Fibroblast of lung (primary cell): ENCODE data around the gene ZNF219. TPM values are rescaled to one million over a fixed set of nuclear protein-coding genes. Genes with fewer than 3 reads are reported as not detected.

ENCODE experiments used
- DNase-seq, 2 donors: peaks; one replicate each; pipeline versions ENCODE4 v3.0.0 to v3.0.0-alpha.2; 2010; ENCODE audit warnings: low read depth in 2 of 2
- H2AFZ ChIP-seq: 2 replicates; pipeline ENCODE4 v1.5.1; 2012; ENCODE audit warnings: low read length, control low read depth, inconsistent platforms
- H3K27ac ChIP-seq: 2 replicates; pipeline ENCODE4 v1.5.1; 2011; ENCODE audit warnings: low read length, control low read depth; ENCODE audit not compliant: insufficient read depth
- H3K27me3 ChIP-seq: 2 replicates; pipeline ENCODE4 v1.5.1; 2011; ENCODE audit warnings: mild to moderate bottlenecking, low read length; ENCODE audit not compliant: control insufficient read depth, insufficient read depth
- H3K36me3 ChIP-seq: 2 replicates; pipeline ENCODE4 v1.5.1; 2011; ENCODE audit warnings: low read length; ENCODE audit not compliant: control insufficient read depth, insufficient read depth
- H3K4me1 ChIP-seq: 2 replicates; pipeline ENCODE4 v1.5.1; 2011; ENCODE audit warnings: low read length; ENCODE audit not compliant: control insufficient read depth, insufficient read depth; ENCODE audit errors: extremely low read depth
- H3K4me2 ChIP-seq: 2 replicates; pipeline ENCODE4 v1.5.1; 2011; ENCODE audit warnings: low read length, control low read depth; ENCODE audit not compliant: insufficient read depth; ENCODE audit errors: extremely low read depth
- H3K4me3 ChIP-seq, 4 experiments: fragments of 200-600 bp in 1 of 4; sonication (generic) in 1 of 4; replicated peaks in 1 of 4; 2 replicates each; pipeline ENCODE4 v1.5.1; 2011 to 2016; ENCODE audit warnings: low read length in 4 of 4, low read depth in 3 of 4, mild to moderate bottlenecking in 3 of 4, control low read depth in 2 of 4, inconsistent platforms in 1 of 4, mixed read lengths in 1 of 4; ENCODE audit not compliant: insufficient read depth in 1 of 4; ENCODE audit errors: control extremely low read depth in 1 of 4
- H3K79me2 ChIP-seq: 2 replicates; pipeline ENCODE4 v1.5.1; 2012; ENCODE audit warnings: mild to moderate bottlenecking, low read length, inconsistent platforms; ENCODE audit not compliant: control insufficient read depth, insufficient read depth
- H3K9ac ChIP-seq: 2 replicates; pipeline ENCODE4 v1.5.1; 2011; ENCODE audit warnings: mild to moderate bottlenecking, low read length, control low read depth; ENCODE audit not compliant: insufficient read depth
- H3K9me3 ChIP-seq: 2 replicates; pipeline ENCODE4 v1.5.1; 2012; ENCODE audit warnings: low read depth, low read length; ENCODE audit not compliant: control insufficient read depth, insufficient read depth
- H4K20me1 ChIP-seq: 2 replicates; pipeline ENCODE4 v1.5.1; 2011; ENCODE audit warnings: low read length; ENCODE audit not compliant: control insufficient read depth, insufficient read depth; ENCODE audit errors: extremely low read depth
- EZH2 ChIP-seq: IDR thresholded peaks from 2 replicates; pipeline ENCODE4 v1.5.1; 2012; ENCODE audit warnings: low read length, control low read depth, mild to moderate bottlenecking; ENCODE audit errors: missing control alignments
- polyA plus RNA-seq, 2 donors: library from polyadenylated mRNA; depleted of rRNA in 1 of 2; stranded (reverse) in 1 of 2; unstranded in 1 of 2; fragments of >200 nt; gene quantifications; 2 replicates each; pipeline ENCODE4 v1.2.1, GENCODE V29; 2011 to 2012; ENCODE audit warnings: missing spikeins in 1 of 2
- total RNA-seq: library from RNA; depleted of rRNA; stranded (reverse); fragments of >200 nt; gene quantifications from 2 replicates; pipeline ENCODE4 v1.2.1, GENCODE V29; 2014
- TF ChIP-seq, protein P1 (sequence below), 2 donors: IDR thresholded peaks in 1 of 2; conservative IDR thresholded peaks in 1 of 2; 1 replicate in 1 of 2; 2 replicates in 1 of 2; pipeline ENCODE4 v1.5.1; 2011 to 2012; ENCODE audit warnings: low read length in 2 of 2, control low read depth in 1 of 2, inconsistent platforms in 1 of 2, low read depth in 1 of 2, mild to moderate bottlenecking in 1 of 2

The ZNF219 gene
- total and polyA plus RNA-seq, 2 donors (not counting 1 experiment from before 2014, with no cell fraction given): 2.2 to 4.6 TPM

DNA sequence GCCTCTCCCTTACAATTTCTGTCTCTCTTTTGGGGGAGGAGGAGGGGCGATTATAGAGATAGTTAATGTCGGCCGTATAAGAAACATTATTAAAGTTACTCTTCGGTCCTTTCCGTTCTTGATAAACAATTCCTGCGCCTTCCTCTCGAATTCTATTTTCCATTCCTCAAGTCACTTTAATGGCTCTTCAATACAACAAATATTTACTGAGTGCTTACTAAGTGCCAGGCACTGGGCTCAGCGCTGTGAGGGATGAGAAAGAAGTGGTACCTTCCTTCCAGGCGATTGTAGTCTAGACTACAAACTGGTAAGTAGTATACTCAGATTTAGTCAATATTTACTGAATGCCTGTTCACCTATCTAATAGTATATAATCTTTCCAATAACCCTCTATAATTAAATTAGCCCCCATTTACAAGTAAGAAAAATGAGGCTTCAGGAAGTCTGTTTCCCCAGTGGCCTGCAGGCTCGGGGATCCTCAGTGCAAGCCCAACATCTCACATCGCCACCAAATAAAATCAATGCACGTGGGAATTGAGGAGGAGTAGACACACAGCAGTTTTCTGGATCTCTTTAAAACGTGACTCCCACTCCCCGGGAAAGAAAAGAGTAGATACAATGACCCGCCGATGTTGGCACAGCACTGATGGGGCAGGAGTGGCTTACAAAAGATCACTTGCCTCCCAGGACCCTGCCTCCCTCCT lies 589 bp upstream of the ZNF219 start:
- TF ChIP-seq, protein P1, sequence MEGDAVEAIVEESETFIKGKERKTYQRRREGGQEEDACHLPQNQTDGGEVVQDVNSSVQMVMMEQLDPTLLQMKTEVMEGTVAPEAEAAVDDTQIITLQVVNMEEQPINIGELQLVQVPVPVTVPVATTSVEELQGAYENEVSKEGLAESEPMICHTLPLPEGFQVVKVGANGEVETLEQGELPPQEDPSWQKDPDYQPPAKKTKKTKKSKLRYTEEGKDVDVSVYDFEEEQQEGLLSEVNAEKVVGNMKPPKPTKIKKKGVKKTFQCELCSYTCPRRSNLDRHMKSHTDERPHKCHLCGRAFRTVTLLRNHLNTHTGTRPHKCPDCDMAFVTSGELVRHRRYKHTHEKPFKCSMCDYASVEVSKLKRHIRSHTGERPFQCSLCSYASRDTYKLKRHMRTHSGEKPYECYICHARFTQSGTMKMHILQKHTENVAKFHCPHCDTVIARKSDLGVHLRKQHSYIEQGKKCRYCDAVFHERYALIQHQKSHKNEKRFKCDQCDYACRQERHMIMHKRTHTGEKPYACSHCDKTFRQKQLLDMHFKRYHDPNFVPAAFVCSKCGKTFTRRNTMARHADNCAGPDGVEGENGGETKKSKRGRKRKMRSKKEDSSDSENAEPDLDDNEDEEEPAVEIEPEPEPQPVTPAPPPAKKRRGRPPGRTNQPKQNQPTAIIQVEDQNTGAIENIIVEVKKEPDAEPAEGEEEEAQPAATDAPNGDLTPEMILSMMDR (conservative IDR thresholded peaks at IDR 0.05 in 1 of 2, IDR thresholded peaks at IDR 0.05 in 1 of 2; ENCODE audit: low read depth in 1 of 2, low read length in 2 of 2): no peak
- TF ChIP-seq EZH2: peak; percentile 63
- no peaks in the 10 kb centered on the region for H3K79me2 ChIP-seq

DNA sequence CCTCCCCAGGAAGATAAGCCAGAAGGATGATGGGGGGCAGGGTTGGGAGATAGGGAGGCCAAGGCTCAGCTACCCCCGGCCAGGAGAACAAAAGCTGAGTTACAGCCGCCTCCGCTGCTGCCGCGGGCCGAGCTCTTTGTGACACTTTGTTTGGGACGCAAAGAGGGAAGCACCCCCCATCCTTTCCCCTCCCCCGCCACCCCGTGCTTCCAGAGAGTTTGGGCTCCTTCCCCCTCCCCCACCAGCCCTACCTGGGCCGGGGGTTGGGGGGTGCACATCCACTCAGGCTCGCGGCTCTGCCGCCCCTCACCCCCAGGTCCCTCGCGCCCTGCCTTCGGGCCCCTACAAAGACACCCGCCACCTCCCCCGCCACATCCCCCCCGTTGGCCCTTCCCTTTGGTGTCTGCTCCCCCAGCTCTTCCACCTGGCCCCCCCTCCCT lies 799 bp downstream of the ZNF219 start:
- no peak for DNase-seq
- H3K9me3 ChIP-seq: no peaks in the 10 kb centered on the region
- TF ChIP-seq EZH2: no peak
- TF ChIP-seq, protein P1 (conservative IDR thresholded peaks at IDR 0.05 in 1 of 2, IDR thresholded peaks at IDR 0.05 in 1 of 2; ENCODE audit: low read depth in 1 of 2, low read length in 2 of 2): no peak
- no peak overlapping the region for H2AFZ ChIP-seq
- H3K27me3 ChIP-seq: no peaks in the 10 kb centered on the region
- H3K36me3 ChIP-seq: no peaks in the 10 kb centered on the region
- peaks cover 3% of the 10 kb centered on the region for H3K4me1 ChIP-seq
- H4K20me1 ChIP-seq: no peaks in the 10 kb centered on the region
- H3K9ac ChIP-seq: no peak overlapping the region
- no peak overlapping the region for H3K4me2 ChIP-seq
- H3K27ac ChIP-seq: no peak overlapping the region
- no peaks in the 10 kb centered on the region for H3K79me2 ChIP-seq
- peak overlapping the region in 1 of 4 experiments; percentile 51 for H3K4me3 ChIP-seq

More for the DNA sequence above, 589 bp upstream of the ZNF219 start:
- no peaks in the 10 kb centered on the region for H3K36me3 ChIP-seq
- H3K9me3 ChIP-seq: no peaks in the 10 kb centered on the region
- H3K27me3 ChIP-seq: no peaks in the 10 kb centered on the region
- H3K9ac ChIP-seq: no peak overlapping the region
- peaks cover 5% of the 10 kb centered on the region for H3K4me1 ChIP-seq
- peak overlapping the region; percentile 55 to 84 (median 64) for H3K4me3 ChIP-seq
- no peak overlapping the region for H3K27ac ChIP-seq
- H3K4me2 ChIP-seq: peak overlapping the region; percentile 85
- H2AFZ ChIP-seq: peak overlapping the region; percentile 41
- no peak for DNase-seq
- no peaks in the 10 kb centered on the region for H4K20me1 ChIP-seq

DNA sequence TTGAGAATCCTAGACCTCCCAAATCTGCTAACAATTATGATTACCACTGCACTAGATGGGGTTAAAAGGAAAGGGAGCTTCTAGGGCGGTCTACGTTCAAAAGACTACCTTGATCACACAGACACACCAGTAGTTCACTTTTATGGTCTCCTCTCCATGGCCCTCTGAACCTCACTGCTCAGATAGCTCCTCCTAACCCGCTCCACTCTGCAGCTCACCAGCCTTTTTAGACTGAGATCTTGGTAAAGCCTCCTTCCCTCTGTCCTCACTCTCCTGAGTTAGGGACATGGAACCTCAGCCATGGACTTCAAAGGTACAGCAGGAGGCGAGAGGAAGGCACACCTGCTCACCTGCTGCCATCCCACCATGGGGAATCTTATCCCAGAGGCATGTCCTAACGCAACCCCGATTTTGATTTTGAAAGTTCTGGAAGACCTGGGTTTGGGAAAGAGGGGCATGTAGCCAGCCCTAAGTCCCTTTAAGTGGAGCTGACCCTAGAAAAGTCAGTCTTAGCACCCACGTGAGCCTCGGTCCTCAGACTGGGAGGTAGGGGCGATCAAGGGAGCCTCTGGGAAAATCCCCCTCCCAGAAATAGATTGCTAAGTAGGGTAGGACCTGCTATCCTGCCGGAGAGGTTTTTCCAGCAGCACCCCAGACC lies 1.3 kb downstream of the ZNF219 start:
- peak overlapping the region in 2 of 4 experiments; percentile 10 to 51 for H3K4me3 ChIP-seq
- TF ChIP-seq EZH2: no peak
- TF ChIP-seq, protein P1 (conservative IDR thresholded peaks at IDR 0.05 in 1 of 2, IDR thresholded peaks at IDR 0.05 in 1 of 2; ENCODE audit: low read depth in 1 of 2, low read length in 2 of 2): no peak

More for the DNA sequence above, 1.3 kb downstream of the ZNF219 start:
- no peak overlapping the region for H3K27ac ChIP-seq
- peaks cover 3% of the 10 kb centered on the region for H3K4me1 ChIP-seq
- no peaks in the 10 kb centered on the region for H3K9me3 ChIP-seq
- H4K20me1 ChIP-seq: no peaks in the 10 kb centered on the region
- H3K36me3 ChIP-seq: peaks cover 1% of the 10 kb centered on the region
- no peaks in the 10 kb centered on the region for H3K27me3 ChIP-seq
- no peak overlapping the region for H3K9ac ChIP-seq
- no peak overlapping the region for H2AFZ ChIP-seq
- no peak for DNase-seq
- no peaks in the 10 kb centered on the region for H3K79me2 ChIP-seq
- no peak overlapping the region for H3K4me2 ChIP-seq
